ENCODE results near the gene POLDIP2. TPM values are rescaled to one million over a fixed set of nuclear protein-coding genes. Genes with fewer than 3 reads are reported as not detected.

Gene POLDIP2
- total and polyA plus RNA-seq, 9 of the 15 experiments (the other 6 are each of a cell fraction or from before 2014, with no cell fraction given): 22.0 to 137 (median 104) TPM

GRCh38 chr17:28388106-28388505, 30.8 kb upstream of the POLDIP2 start:
- no peak for DNase-seq (ENCODE audit: extremely low read depth in 1 of 4, low spot score in 3 of 4)
- ATAC-seq: no peak
- no TSS peak for BruUV-seq (replicated peaks)
- ChIA-PET CTCF (ENCODE audit: low intra/inter-chr PET ratio) (interaction anchor here (0.6 kb wide), 1 partner anchor 161 kb away, joined by 3 read pairs; no protein-coding TSS in a partner anchor), POLR2A (interaction anchor here (0.6 to 1.1 kb wide), 2 partner anchors 17 to 474 kb away, joined by 3 to 4 read pairs; no protein-coding TSS in a partner anchor)
- Histone ChIP-seq H3K36me3 (ENCODE audit: control insufficient read depth, insufficient read depth, low read length) (no peaks in the 10 kb centered on the region), H3K27ac (ENCODE audit: extremely low read depth, low read depth, low read length) (no peak overlapping the region), H3K79me2 (ENCODE audit: control insufficient read depth, insufficient read depth, low read length) (no peaks in the 10 kb centered on the region), H3K27me3 (ENCODE audit: control insufficient read depth in 2 of 2, insufficient read depth in 2 of 2, low read length in 2 of 2) (peaks cover 11 to 35% of the 10 kb centered on the region in 2 experiments; a peak in 3 of 5 replicates), H4K20me1 (replicated peaks; ENCODE audit: control insufficient read depth, insufficient read depth, low read length) (no peaks in the 10 kb centered on the region), H3K9me1 (ENCODE audit: control insufficient read depth, insufficient read depth, low read length) (no peaks in the 10 kb centered on the region), H3K4me3 (no peak overlapping the region), H3K9ac (ENCODE audit: insufficient read depth in 1 of 2, low read depth in 2 of 2, low read length in 2 of 2) (no peak overlapping the region), H3K9me3 (replicated peaks; ENCODE audit: control insufficient read depth, insufficient read depth, low read depth, low read length) (no peaks in the 10 kb centered on the region), H3K4me1 (replicated peaks in 1 of 2; ENCODE audit: control insufficient read depth in 2 of 2, insufficient read depth in 2 of 2, low read length in 2 of 2) (peaks cover 12 to 23% of the 10 kb centered on the region in 2 experiments; a peak in 4 of 5 replicates), H3K4me2 (ENCODE audit: insufficient read depth, low read length) (no peak overlapping the region), H2AFZ (ENCODE audit: low read depth, low read length) (no peak overlapping the region)
- WGBS (ENCODE audit: insufficient coverage, low coverage, missing lambda C conversion rate): 29% methylated on average over 7 of the region's 11 CpGs
- in situ Hi-C loops (cut with MboI) (no loop called here), intact Hi-C loops (cut with micrococcal nuclease) (no loop called here)
- TF ChIP-seq KLF6 (CRISPR knock-in tag; IDR thresholded peaks at IDR 0.05; ENCODE audit: borderline replicate concordance) (no peak), PTBP1 (IDR thresholded peaks at IDR 0.05; ENCODE audit: low read depth, low read length) (no peak), ZBTB34 (CRISPR knock-in tag; IDR thresholded peaks at IDR 0.05) (no peak), ZNF551 (CRISPR knock-in tag; IDR thresholded peaks at IDR 0.05) (no peak)
- no peak for FAIRE-seq

GRCh38 chr17:28386391-28386790, 29.1 kb upstream of the POLDIP2 start:
- Histone ChIP-seq H4K20me1 (replicated peaks; ENCODE audit: control insufficient read depth, insufficient read depth, low read length) (no peaks in the 10 kb centered on the region), H3K27me3 (ENCODE audit: control insufficient read depth in 2 of 2, insufficient read depth in 2 of 2, low read length in 2 of 2) (peaks cover 11 to 41% of the 10 kb centered on the region in 2 experiments; a peak in 3 of 5 replicates), H3K9me1 (ENCODE audit: control insufficient read depth, insufficient read depth, low read length) (no peaks in the 10 kb centered on the region), H3K27ac (ENCODE audit: extremely low read depth, low read depth, low read length) (no peak overlapping the region), H2AFZ (ENCODE audit: low read depth, low read length) (no peak overlapping the region), H3K4me1 (replicated peaks in 1 of 2; ENCODE audit: control insufficient read depth in 2 of 2, insufficient read depth in 2 of 2, low read length in 2 of 2) (peaks cover 12 to 23% of the 10 kb centered on the region in 2 experiments; a peak in 4 of 5 replicates), H3K79me2 (ENCODE audit: control insufficient read depth, insufficient read depth, low read length) (no peaks in the 10 kb centered on the region), H3K4me2 (ENCODE audit: insufficient read depth, low read length) (no peak overlapping the region), H3K9me3 (replicated peaks; ENCODE audit: control insufficient read depth, insufficient read depth, low read depth, low read length) (no peaks in the 10 kb centered on the region), H3K4me3 (no peak overlapping the region), H3K36me3 (ENCODE audit: control insufficient read depth, insufficient read depth, low read length) (no peaks in the 10 kb centered on the region), H3K9ac (ENCODE audit: insufficient read depth in 1 of 2, low read depth in 2 of 2, low read length in 2 of 2) (no peak overlapping the region)
- in situ Hi-C loops (cut with MboI): no loop called here
- CTCF ChIA-PET (ENCODE audit: low intra/inter-chr PET ratio): no interaction called here
- POLR2A ChIA-PET: interaction anchor here (0.6 to 1.2 kb wide), 2 partner anchors 13 to 15 kb away, joined by 3 read pairs; no protein-coding TSS in a partner anchor
- FAIRE-seq (no peak), ATAC-seq (no peak), DNase-seq (ENCODE audit: extremely low read depth in 1 of 4, low spot score in 3 of 4) (no peak)
- intact Hi-C loops (cut with micrococcal nuclease): no loop called here
- no TSS peak for BruUV-seq (replicated peaks)
- no peak for TF ChIP-seq NCOA4 (IDR thresholded peaks at IDR 0.05; ENCODE audit: partially characterized antibody)
- TF ChIP-seq ZNF398 (CRISPR knock-in tag; IDR thresholded peaks at IDR 0.05): no peak
- no peak for TF ChIP-seq MEF2A (IDR thresholded peaks at IDR 0.05; ENCODE audit: control insufficient read depth, low read depth, low read length)
- no peak for TF ChIP-seq KAT8 (IDR thresholded peaks at IDR 0.05; ENCODE audit: low read depth)
- TF ChIP-seq, protein P1, sequence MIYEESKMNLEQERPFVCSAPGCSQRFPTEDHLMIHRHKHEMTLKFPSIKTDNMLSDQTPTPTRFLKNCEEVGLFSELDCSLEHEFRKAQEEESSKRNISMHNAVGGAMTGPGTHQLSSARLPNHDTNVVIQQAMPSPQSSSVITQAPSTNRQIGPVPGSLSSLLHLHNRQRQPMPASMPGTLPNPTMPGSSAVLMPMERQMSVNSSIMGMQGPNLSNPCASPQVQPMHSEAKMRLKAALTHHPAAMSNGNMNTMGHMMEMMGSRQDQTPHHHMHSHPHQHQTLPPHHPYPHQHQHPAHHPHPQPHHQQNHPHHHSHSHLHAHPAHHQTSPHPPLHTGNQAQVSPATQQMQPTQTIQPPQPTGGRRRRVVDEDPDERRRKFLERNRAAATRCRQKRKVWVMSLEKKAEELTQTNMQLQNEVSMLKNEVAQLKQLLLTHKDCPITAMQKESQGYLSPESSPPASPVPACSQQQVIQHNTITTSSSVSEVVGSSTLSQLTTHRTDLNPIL (CRISPR knock-in tag; IDR thresholded peaks at IDR 0.05): no peak
- no peak for TF ChIP-seq ZZZ3 (IDR thresholded peaks at IDR 0.05)
- TF ChIP-seq CREBBP (IDR thresholded peaks at IDR 0.05; ENCODE audit: low read depth, low read length): no peak

Data from K562 (cell line).